Tibial artery (tissue), 4 donors: ENCODE measurements around the gene LRBA.

Source experiments
- DNase-seq, 2 donors: peaks; one replicate each; pipeline ENCODE4 v3.0.0-alpha.2; 2019
- H3K27ac ChIP-seq, 2 donors: fragments of 200-600 bp; sonication (generic) in 1 of 2; 1 replicate in 1 of 2; 2 replicates in 1 of 2; pipeline ENCODE4 v1.5.1; 2018 to 2019; ENCODE audit warnings: mild to moderate bottlenecking in 1 of 2
- H3K27me3 ChIP-seq, 2 donors: fragments of 200-600 bp; sonication (generic) in 1 of 2; one replicate each; pipeline versions ENCODE4 v1.5.1 to v1.6.0; 2016 to 2019
- H3K36me3 ChIP-seq, 3 donors: fragments of 200-600 bp; sonication (generic) in 2 of 3; one replicate each; pipeline ENCODE4 v1.5.1; 2016 to 2019; ENCODE audit warnings: mild to moderate bottlenecking in 2 of 3
- H3K4me1 ChIP-seq, 4 donors: fragments of 200-600 bp; sonication (generic) in 2 of 4; 1 replicate in 3 of 4; 2 replicates in 1 of 4; pipeline ENCODE4 v1.5.1; 2016 to 2019
- H3K4me3 ChIP-seq, 2 donors: fragments of 200-600 bp; sonication (generic) in 1 of 2; 1 replicate in 1 of 2; 2 replicates in 1 of 2; pipeline ENCODE4 v1.5.1; 2018 to 2019; ENCODE audit warnings: mild to moderate bottlenecking in 2 of 2
- H3K9me3 ChIP-seq, 3 donors: fragments of 200-600 bp; sonication (generic) in 1 of 3; one replicate each; pipeline ENCODE4 v1.5.1; 2016 to 2019
- CTCF ChIP-seq, 2 experiments: fragments of 200-600 bp in 1 of 2; fragments of 450-650 bp in 1 of 2; IDR thresholded peaks; one replicate each; pipeline ENCODE4 v1.5.1; 2017 to 2019; ENCODE audit warnings: antibody characterized with exemption in 2 of 2, mild to moderate bottlenecking in 1 of 2, moderate library complexity in 1 of 2
- intact Hi-C: fragments of 100-400 bp; cut with DNase I; formaldehyde crosslinking; loops from one replicate; pipeline ENCODE4 v1.15.0; 2023; ENCODE audit warnings: low total_unique reads

Gene LRBA

GRCh38 chr4:150943818-150944217 lies 71.3 kb downstream of the LRBA start:
- H3K27ac ChIP-seq, result no peak overlapping the region
- H3K27me3 ChIP-seq, result no peaks in the 10 kb centered on the region
- H3K4me3 ChIP-seq, result no peak overlapping the region
- no peaks in the 10 kb centered on the region for H3K36me3 ChIP-seq
- TF ChIP-seq CTCF (IDR thresholded peaks at IDR 0.05), result no peak
- no peaks in the 10 kb centered on the region for H3K4me1 ChIP-seq
- H3K9me3 ChIP-seq, result no peaks in the 10 kb centered on the region
- no peak for DNase-seq
- intact Hi-C loops, result no loop called here

GRCh38 chr4:150943126-150943525 lies 72.0 kb downstream of the LRBA start:
- intact Hi-C loops, result no loop called here
- DNase-seq, result no peak
- Histone ChIP-seq H3K4me1 (no peaks in the 10 kb centered on the region), H3K27ac (no peak overlapping the region), H3K4me3 (no peak overlapping the region), H3K9me3 (no peaks in the 10 kb centered on the region), H3K36me3 (no peaks in the 10 kb centered on the region), H3K27me3 (no peaks in the 10 kb centered on the region)
- no peak for TF ChIP-seq CTCF (IDR thresholded peaks at IDR 0.05)

GRCh38 chr4:150942539-150942938 lies 72.5 kb downstream of the LRBA start:
- Histone ChIP-seq H3K27ac (no peak overlapping the region), H3K4me1 (no peaks in the 10 kb centered on the region), H3K9me3 (no peaks in the 10 kb centered on the region), H3K36me3 (no peaks in the 10 kb centered on the region), H3K4me3 (no peak overlapping the region), H3K27me3 (no peaks in the 10 kb centered on the region)
- no peak for TF ChIP-seq CTCF (IDR thresholded peaks at IDR 0.05)
- intact Hi-C loops, result no loop called here
- no peak for DNase-seq

- no peaks in the 10 kb centered on the region for H3K4me1 ChIP-seq
- H3K27ac ChIP-seq, result no peak overlapping the region
- no peaks in the 10 kb centered on the region for H3K36me3 ChIP-seq
- no peak for DNase-seq
- H3K27me3 ChIP-seq, result no peaks in the 10 kb centered on the region
- H3K9me3 ChIP-seq, result no peaks in the 10 kb centered on the region
- intact Hi-C loops, result no loop called here
- no peak overlapping the region for H3K4me3 ChIP-seq
- TF ChIP-seq CTCF (IDR thresholded peaks at IDR 0.05), result no peak
Measured at GRCh38 chr4:150940123-150940522, 75.0 kb downstream of the LRBA start.

GRCh38 chr4:150939530-150939929 lies 75.6 kb downstream of the LRBA start:
- TF ChIP-seq CTCF (IDR thresholded peaks at IDR 0.05), result no peak
- DNase-seq, result no peak
- H3K27me3 ChIP-seq, result no peaks in the 10 kb centered on the region

GRCh38 chr4:150938873-150939499 lies 76.1 kb downstream of the LRBA start:
- intact Hi-C loops, result no loop called here
- Histone ChIP-seq H3K4me1 (no peaks in the 10 kb centered on the region), H3K27ac (no peak overlapping the region), H3K4me3 (no peak overlapping the region), H3K27me3 (no peaks in the 10 kb centered on the region), H3K36me3 (no peaks in the 10 kb centered on the region), H3K9me3 (no peaks in the 10 kb centered on the region)
- no peak for DNase-seq
- no peak for TF ChIP-seq CTCF (IDR thresholded peaks at IDR 0.05)

More at GRCh38 chr4:150939530-150939929, 75.6 kb downstream of the LRBA start:
- Histone ChIP-seq H3K4me3 (no peak overlapping the region), H3K27ac (no peak overlapping the region), H3K36me3 (no peaks in the 10 kb centered on the region), H3K4me1 (no peaks in the 10 kb centered on the region), H3K9me3 (no peaks in the 10 kb centered on the region)
- intact Hi-C loops, result no loop called here
